Endothelial cell of umbilical vein (primary cell): ENCODE data around the gene DGCR8. TPM values are rescaled to one million over a fixed set of nuclear protein-coding genes. Genes with fewer than 3 reads are reported as not detected.
A peak's percentile ranks its signal among the peaks of the same experiment; 100 is the strongest.

Experiments used
- BruUV-seq: library from RNA; stranded (reverse); fragments of 400-500 nt; replicated peaks from 2 replicates; lab custom pipeline; 2021; lab: Mats Ljungman, UMichigan
- CTCF ChIA-PET: fragments of 300-600, 350-600 bp; sonication (Branson Sonifier 250); formaldehyde crosslinking; loops from one replicate; lab custom pipeline; 2021; ENCODE audit warnings: antibody characterized with exemption, inconsistent platforms; lab: Charles Lee
- POLR2A ChIA-PET: fragments of 300-600, 350-600 bp; sonication (Branson Sonifier 250); formaldehyde crosslinking; loops from one replicate; lab custom pipeline; 2021; ENCODE audit warnings: antibody characterized with exemption, inconsistent platforms; lab: Charles Lee
- DNase-seq: peaks from one replicate; pipeline ENCODE4 v3.0.0-alpha.2; 2011; ENCODE audit warnings: low read depth, low spot score
- FAIRE-seq: peaks from 2 replicates; lab custom pipeline; 2011; peaks lifted over from hg19 to GRCh38; lab: Jason Lieb, UNC
- H2AFZ ChIP-seq: 2 replicates; pipeline ENCODE4 v1.6.0; 2012; ENCODE audit warnings: low read depth, low read length, control low read depth, inconsistent platforms
- H3K27ac ChIP-seq: 2 replicates; pipeline ENCODE4 v1.5.1; 2011; ENCODE audit warnings: low read depth, mild to moderate bottlenecking, control low read depth, low read length, moderate library complexity; ENCODE audit not compliant: insufficient read depth
- H3K27me3 ChIP-seq, 2 experiments: 2 replicates each; pipeline versions ENCODE4 v1.6.0 to v1.6.1; 2011; ENCODE audit warnings: low read length in 2 of 2, mixed read lengths in 1 of 2; ENCODE audit not compliant: control insufficient read depth in 2 of 2, insufficient read depth in 2 of 2
- H3K36me3 ChIP-seq, 2 experiments: 2 replicates in 1 of 2; 3 replicates in 1 of 2; pipeline ENCODE4 v1.5.1; 2011; ENCODE audit warnings: low read length in 2 of 2, mild to moderate bottlenecking in 1 of 2, moderate library complexity in 1 of 2; ENCODE audit not compliant: control insufficient read depth in 2 of 2, insufficient read depth in 2 of 2; ENCODE audit errors: extremely low read depth in 1 of 2
- H3K4me1 ChIP-seq: 3 replicates; pipeline ENCODE4 v1.5.1; 2011; ENCODE audit warnings: mild to moderate bottlenecking, low read length; ENCODE audit not compliant: control insufficient read depth, insufficient read depth; ENCODE audit errors: extremely low read depth
- H3K4me2 ChIP-seq: 2 replicates; pipeline ENCODE4 v1.6.1; 2011; ENCODE audit warnings: low read length, control low read depth, mixed read lengths; ENCODE audit not compliant: insufficient read depth
- H3K4me3 ChIP-seq, 3 experiments: fragments of 200-600 bp in 1 of 3; sonication (generic), shearing (Covaris generic) in 1 of 3; replicated peaks in 1 of 3; 2 replicates each; pipeline ENCODE4 v1.5.1; 2011 to 2016; ENCODE audit warnings: control low read depth in 3 of 3, low read length in 3 of 3, mild to moderate bottlenecking in 2 of 3, inconsistent platforms in 1 of 3, low read depth in 1 of 3, moderate library complexity in 1 of 3; ENCODE audit not compliant: insufficient read depth in 1 of 3
- H3K79me2 ChIP-seq: 2 replicates; pipeline ENCODE4 v1.6.0; 2012; ENCODE audit warnings: low read length, inconsistent platforms; ENCODE audit not compliant: control insufficient read depth, insufficient read depth
- H3K9ac ChIP-seq: replicated peaks from 2 replicates; pipeline ENCODE3; 2011; ENCODE audit warnings: low read length, control low read depth; ENCODE audit not compliant: insufficient read depth; ENCODE audit errors: extremely low read depth
- H3K9me1 ChIP-seq: replicated peaks from 3 replicates; pipeline ENCODE4 v1.6.0; 2011; ENCODE audit warnings: mild to moderate bottlenecking, low read length; ENCODE audit not compliant: control insufficient read depth, insufficient read depth; ENCODE audit errors: extremely low read depth
- H3K9me3 ChIP-seq: replicated peaks from 2 replicates; pipeline ENCODE4 v1.5.1; 2012; ENCODE audit warnings: low read length, inconsistent platforms; ENCODE audit not compliant: control insufficient read depth, insufficient read depth
- H4K20me1 ChIP-seq: replicated peaks from 2 replicates; pipeline ENCODE3; 2011; ENCODE audit warnings: mild to moderate bottlenecking, low read length; ENCODE audit not compliant: control insufficient read depth, insufficient read depth; ENCODE audit errors: extremely low read depth
- EZH2 ChIP-seq: IDR thresholded peaks from 2 replicates; pipeline ENCODE4 v1.6.1; 2012; ENCODE audit warnings: borderline replicate concordance, low read depth, mild to moderate bottlenecking, moderate library complexity, low read length, inconsistent platforms; ENCODE audit not compliant: severe bottlenecking
- FOS ChIP-seq: IDR thresholded peaks from 2 replicates; pipeline ENCODE4 v1.6.1; 2011; ENCODE audit warnings: mild to moderate bottlenecking, low read length, moderate library complexity, borderline replicate concordance; ENCODE audit not compliant: insufficient read depth
- GATA2 ChIP-seq: IDR thresholded peaks from 2 replicates; pipeline ENCODE4 v1.7.0; 2011; ENCODE audit warnings: low read depth, mild to moderate bottlenecking, moderate library complexity, mixed read lengths, low read length; ENCODE audit not compliant: insufficient read length, insufficient read depth
- JUN ChIP-seq: IDR thresholded peaks from 2 replicates; pipeline ENCODE4 v1.6.1; 2011; ENCODE audit warnings: borderline replicate concordance, low read depth; ENCODE audit not compliant: insufficient read length, insufficient read depth
- MAX ChIP-seq: IDR thresholded peaks from 2 replicates; pipeline ENCODE4 v1.6.1; 2011; ENCODE audit not compliant: insufficient read depth, insufficient read length
- MYC ChIP-seq: IDR thresholded peaks from one replicate; pipeline ENCODE4 v1.6.1; 2011; ENCODE audit warnings: mild to moderate bottlenecking, low read depth, low read length
- POLR2A ChIP-seq: IDR thresholded peaks from 2 replicates; pipeline ENCODE4 v1.6.1; 2012; ENCODE audit warnings: low read depth, mild to moderate bottlenecking, control low read depth, low read length
- POLR2AphosphoS5 ChIP-seq: IDR thresholded peaks from 2 replicates; pipeline ENCODE4 v1.6.1; 2012; ENCODE audit warnings: low read depth, mild to moderate bottlenecking, control low read depth, low read length, moderate library complexity; ENCODE audit not compliant: insufficient read depth
- dilution Hi-C: fragments of 300-500 bp; cut with MboI; formaldehyde crosslinking; loops from one replicate; pipeline ENCODE4 v1.15.0; 2019; ENCODE audit warnings: low sequenced_read_pairs; ENCODE audit not compliant: extremely low pct_ligation_motif_present
- intact Hi-C: fragments of 100-400 bp; cut with micrococcal nuclease; formaldehyde crosslinking; loops from one replicate; pipeline ENCODE4 v1.10.0; 2022
- polyA plus RNA-seq, 4 experiments: library from polyadenylated mRNA; depleted of rRNA in 3 of 4; stranded (reverse) in 3 of 4; unstranded in 1 of 4; fragments of >200 nt; gene quantifications; 2 replicates each; pipeline versions ENCODE4 v1.2.1 to v1.2.3, GENCODE V29; 2011 to 2012; ENCODE audit warnings: missing spikeins in 1 of 4
- total RNA-seq: library from RNA; stranded (reverse); gene quantifications from 2 replicates; pipeline ENCODE4 v1.2.3, GENCODE V29; 2021
- TF ChIP-seq, protein P1 (sequence below), 2 donors: IDR thresholded peaks; 1 replicate in 1 of 2; 2 replicates in 1 of 2; pipeline ENCODE4 v1.5.1; 2011; ENCODE audit warnings: low read length in 2 of 2, mild to moderate bottlenecking in 2 of 2, moderate library complexity in 2 of 2, control low read depth in 1 of 2, inconsistent platforms in 1 of 2, low read depth in 1 of 2; ENCODE audit not compliant: insufficient read depth in 1 of 2; ENCODE audit errors: extremely low read depth in 1 of 2

The DGCR8 gene
- total and polyA plus RNA-seq, 2 donors (not counting 3 experiments of a cell fraction or from before 2014, with no cell fraction given) = 32.7 to 64.2 TPM

DNA sequence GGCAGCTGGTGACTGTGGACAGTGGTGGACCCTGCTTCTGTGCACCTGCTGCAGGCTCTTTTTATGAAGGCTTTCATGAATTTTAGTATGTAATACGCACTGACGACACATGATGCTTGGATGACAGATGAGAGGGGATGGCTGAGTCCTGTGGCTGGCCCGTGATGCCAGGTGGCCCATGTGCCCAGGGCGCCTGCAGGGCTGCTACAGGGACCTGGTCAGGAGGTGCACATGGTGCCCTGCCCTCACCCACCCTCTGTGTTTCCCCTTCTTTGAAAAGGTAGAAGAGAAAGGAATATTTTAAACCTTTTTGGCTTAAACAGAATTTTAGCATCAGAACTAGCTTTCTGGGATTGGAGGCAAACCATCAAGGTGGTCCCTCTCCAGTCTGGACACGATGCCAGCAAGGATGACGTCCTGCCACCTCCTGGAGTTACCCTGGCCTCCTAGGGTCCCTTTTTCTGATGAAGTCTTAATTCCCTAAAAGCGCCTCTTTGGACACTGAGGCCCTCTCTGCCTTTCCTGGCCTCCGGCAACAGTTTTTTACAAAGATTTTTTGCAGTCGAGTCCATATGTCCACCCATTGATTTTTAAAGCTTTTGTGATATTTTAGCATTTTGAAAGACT, 30.4 kb downstream of the DGCR8 start:
- dilution Hi-C loops (no loop called here), intact Hi-C loops (no loop called here)
- POLR2A ChIA-PET = interaction anchor here (0.6 kb wide), 2 partner anchors 9 to 66 kb away, joined by 3 to 4 read pairs; no protein-coding TSS in a partner anchor

More for the DNA sequence above, 30.4 kb downstream of the DGCR8 start:
- TF ChIP-seq POLR2AphosphoS5 (no peak), FOS (no peak), JUN (no peak), GATA2 (no peak), MYC (no peak), MAX (no peak), POLR2A (no peak), EZH2 (no peak)
- TF ChIP-seq, protein P1, sequence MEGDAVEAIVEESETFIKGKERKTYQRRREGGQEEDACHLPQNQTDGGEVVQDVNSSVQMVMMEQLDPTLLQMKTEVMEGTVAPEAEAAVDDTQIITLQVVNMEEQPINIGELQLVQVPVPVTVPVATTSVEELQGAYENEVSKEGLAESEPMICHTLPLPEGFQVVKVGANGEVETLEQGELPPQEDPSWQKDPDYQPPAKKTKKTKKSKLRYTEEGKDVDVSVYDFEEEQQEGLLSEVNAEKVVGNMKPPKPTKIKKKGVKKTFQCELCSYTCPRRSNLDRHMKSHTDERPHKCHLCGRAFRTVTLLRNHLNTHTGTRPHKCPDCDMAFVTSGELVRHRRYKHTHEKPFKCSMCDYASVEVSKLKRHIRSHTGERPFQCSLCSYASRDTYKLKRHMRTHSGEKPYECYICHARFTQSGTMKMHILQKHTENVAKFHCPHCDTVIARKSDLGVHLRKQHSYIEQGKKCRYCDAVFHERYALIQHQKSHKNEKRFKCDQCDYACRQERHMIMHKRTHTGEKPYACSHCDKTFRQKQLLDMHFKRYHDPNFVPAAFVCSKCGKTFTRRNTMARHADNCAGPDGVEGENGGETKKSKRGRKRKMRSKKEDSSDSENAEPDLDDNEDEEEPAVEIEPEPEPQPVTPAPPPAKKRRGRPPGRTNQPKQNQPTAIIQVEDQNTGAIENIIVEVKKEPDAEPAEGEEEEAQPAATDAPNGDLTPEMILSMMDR (IDR thresholded peaks at IDR 0.05; ENCODE audit: extremely low read depth in 1 of 2, insufficient read depth in 1 of 2, low read depth in 1 of 2, low read length in 2 of 2) = no peak
- no peaks in the 10 kb centered on the region for H3K27me3 ChIP-seq
- H2AFZ ChIP-seq = no peak overlapping the region
- no peaks in the 10 kb centered on the region for H4K20me1 ChIP-seq
- no peaks in the 10 kb centered on the region for H3K9me1 ChIP-seq
- H3K4me3 ChIP-seq = no peak overlapping the region
- TSS peak; percentile 17 for BruUV-seq
- H3K27ac ChIP-seq = no peak overlapping the region
- peaks cover 9% of the 10 kb centered on the region for H3K79me2 ChIP-seq
- CTCF ChIA-PET = interaction anchor here (1.5 kb wide), 1 partner anchor 89 kb away, joined by 3 read pairs; no protein-coding TSS in a partner anchor
- no peak for FAIRE-seq
- H3K4me2 ChIP-seq = no peak overlapping the region
- H3K4me1 ChIP-seq = no peaks in the 10 kb centered on the region
- no peak overlapping the region for H3K9ac ChIP-seq
- DNase-seq = no peak
- no peaks in the 10 kb centered on the region for H3K9me3 ChIP-seq
- H3K36me3 ChIP-seq = peaks cover 10 to 68% of the 10 kb centered on the region in 2 experiments
